ENCODE results near the gene MAG. TPM values are rescaled to one million over a fixed set of nuclear protein-coding genes. Genes with fewer than 3 reads are reported as not detected.

MAG gene
- total and polyA plus RNA-seq, 9 of the 15 experiments (the other 6 are each of a cell fraction or from before 2014, with no cell fraction given): 0.11 to 10.0 (median 1.6) TPM

- no peak for TF ChIP-seq ZNF655 (CRISPR knock-in tag; IDR thresholded peaks at IDR 0.05)
- TF ChIP-seq CGGBP1 (CRISPR knock-in tag; IDR thresholded peaks at IDR 0.05): no peak
- no peak for TF ChIP-seq NEUROD1 (IDR thresholded peaks at IDR 0.05; ENCODE audit: borderline replicate concordance, low read depth, low read length, partially characterized antibody)
- TF ChIP-seq ARHGAP35 (IDR thresholded peaks at IDR 0.05; ENCODE audit: partially characterized antibody): no peak
- no peak for TF ChIP-seq ESRRB (CRISPR knock-in tag; IDR thresholded peaks at IDR 0.05; ENCODE audit: borderline replicate concordance)
- TF ChIP-seq ZNF311 (CRISPR knock-in tag; IDR thresholded peaks at IDR 0.05): no peak
- TF ChIP-seq FOXA1 (IDR thresholded peaks at IDR 0.05; ENCODE audit: borderline replicate concordance): no peak
- TF ChIP-seq ELF4 (CRISPR knock-in tag; IDR thresholded peaks at IDR 0.05): no peak
- no peak for TF ChIP-seq ZBTB2 (IDR thresholded peaks at IDR 0.05)
- peak; percentile 23; the same call in 1 of the 2 replicates for TF ChIP-seq MAX (CRISPR knock-in tag; IDR thresholded peaks at IDR 0.05)
- no peak for TF ChIP-seq ZNF445 (CRISPR knock-in tag; IDR thresholded peaks at IDR 0.05; ENCODE audit: low read depth)
- TF ChIP-seq HOMEZ (CRISPR knock-in tag; IDR thresholded peaks at IDR 0.05): no peak
- TF ChIP-seq SMAD2 (IDR thresholded peaks at IDR 0.05; ENCODE audit: low read depth, low read length): no peak
- no peak for TF ChIP-seq KAT8 (IDR thresholded peaks at IDR 0.05; ENCODE audit: low read depth)
- no peak for TF ChIP-seq ZNF436 (CRISPR knock-in tag; IDR thresholded peaks at IDR 0.05)
- no peak for TF ChIP-seq IFI16 (CRISPR knock-in tag; IDR thresholded peaks at IDR 0.05)
- no peak for TF ChIP-seq HDAC3 (IDR thresholded peaks at IDR 0.05; ENCODE audit: borderline replicate concordance, partially characterized antibody)
- no peak for TF ChIP-seq TAF7 (tag; IDR thresholded peaks at IDR 0.05)
- no peak; the same call in 1 of the 2 replicates for TF ChIP-seq ADNP (tag; IDR thresholded peaks at IDR 0.05)
- no peak for TF ChIP-seq ZNF282 (CRISPR knock-in tag; IDR thresholded peaks at IDR 0.05)
- no peak for TF ChIP-seq HSF4 (CRISPR knock-in tag; IDR thresholded peaks at IDR 0.05; ENCODE audit: borderline replicate concordance)
- 0 out of 2 replicates have a peak, but pooled peaks have one; percentile 46 for TF ChIP-seq L3MBTL2 (IDR thresholded peaks at IDR 0.05)
- no peak for TF ChIP-seq LCOR (CRISPR knock-in tag; IDR thresholded peaks at IDR 0.05)
- no peak for TF ChIP-seq C11orf30 (IDR thresholded peaks at IDR 0.05; ENCODE audit: low read depth)
- TF ChIP-seq SMARCA5 (IDR thresholded peaks at IDR 0.05): no peak
Observed at GRCh38 chr19:35295792-35296462, 4.0 kb downstream of the MAG start (continued).

All from K562 (cell line).